Measurements from ENCODE around the gene SLC25A4.
"Not testable (repeated sequence)": the region's sequence is repeated elsewhere in the genome, so short reads cannot be mapped to it uniquely, and the experiment has no call there.

Gene SLC25A4

DNA sequence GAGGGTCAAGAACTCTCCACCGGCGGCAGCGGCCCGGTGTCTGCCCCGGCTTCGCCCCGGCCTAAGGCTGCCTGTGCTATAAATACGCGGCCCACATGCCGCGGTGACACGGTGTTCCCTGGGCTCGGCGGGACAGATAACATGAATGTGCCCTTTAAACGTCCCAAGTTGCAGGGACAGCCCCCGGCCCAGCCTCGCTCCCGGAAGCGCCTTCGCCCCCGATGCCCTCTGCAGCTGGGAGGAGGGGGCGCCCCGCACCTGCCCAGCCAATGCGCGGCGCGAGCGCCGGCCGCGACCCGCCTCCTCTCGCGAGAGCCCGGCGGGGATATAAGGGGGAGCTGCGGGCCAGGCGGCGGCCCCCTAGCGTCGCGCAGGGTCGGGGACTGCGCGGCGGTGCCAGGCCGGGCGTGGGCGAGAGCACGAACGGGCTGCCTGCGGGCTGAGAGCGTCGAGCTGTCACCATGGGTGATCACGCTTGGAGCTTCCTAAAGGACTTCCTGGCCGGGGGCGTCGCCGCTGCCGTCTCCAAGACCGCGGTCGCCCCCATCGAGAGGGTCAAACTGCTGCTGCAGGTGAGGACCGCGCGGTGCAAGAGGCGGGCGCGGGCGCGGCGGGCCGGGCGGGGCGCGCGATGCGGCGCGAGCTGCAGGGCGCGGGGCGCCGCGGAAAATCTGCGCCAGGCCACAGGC, at the start of gene SLC25A4:
TSS of gene SLC25A4 (plus strand) at position 355 of the 689 bp plus-strand sequence. CDS start at position 462, 107 bp downstream.
- DNase-seq: peak; percentile 6

DNA sequence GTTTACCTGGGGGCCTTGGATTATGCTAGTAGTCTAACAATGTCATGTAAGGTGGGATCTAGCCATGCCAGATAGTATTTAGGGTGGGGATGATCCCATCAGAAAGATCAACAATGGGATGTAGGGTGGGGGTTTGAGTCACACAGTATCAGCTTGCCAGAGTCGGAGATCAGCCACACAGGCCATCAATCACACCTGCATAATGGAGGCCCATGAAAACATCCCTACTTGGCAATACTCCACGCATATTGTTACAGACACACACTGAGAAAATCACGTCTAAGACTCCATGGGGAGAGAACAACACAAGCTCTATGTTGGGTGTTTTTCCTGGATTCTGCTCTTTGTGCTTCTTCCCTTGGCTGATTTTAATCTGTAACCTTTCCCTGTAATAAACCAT, 49.5 kb upstream of the SLC25A4 start:
- DNase-seq: no peak

DNA sequence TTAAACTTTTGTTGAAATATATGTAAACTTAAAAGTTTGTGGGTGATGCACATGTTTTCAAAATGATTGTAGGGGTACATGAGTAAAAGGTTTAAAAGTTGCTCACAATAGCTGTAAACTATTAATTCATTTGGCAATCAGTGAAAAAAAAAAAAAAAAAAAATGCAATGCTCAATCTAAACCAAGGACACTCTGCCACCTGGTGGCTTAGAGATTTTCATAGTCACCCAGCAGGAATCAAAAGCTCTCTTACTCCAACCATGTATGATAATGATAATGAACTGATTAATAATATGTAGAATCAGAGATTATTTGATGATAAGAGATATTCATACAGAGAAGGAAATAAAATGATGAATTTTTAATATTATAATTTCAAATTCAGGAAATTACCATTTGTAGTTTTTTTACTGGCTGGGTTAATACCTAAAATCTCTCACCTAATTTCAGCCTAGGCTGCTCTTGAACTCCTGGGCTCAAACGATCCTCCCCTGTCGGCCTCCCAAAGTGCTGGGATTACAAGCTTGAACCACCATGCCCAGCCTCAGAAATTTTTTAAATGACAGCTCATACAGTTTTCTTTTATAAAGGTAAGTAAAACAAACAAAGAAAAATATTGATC, 46.9 kb upstream of the SLC25A4 start:
- no peak for DNase-seq

DNA sequence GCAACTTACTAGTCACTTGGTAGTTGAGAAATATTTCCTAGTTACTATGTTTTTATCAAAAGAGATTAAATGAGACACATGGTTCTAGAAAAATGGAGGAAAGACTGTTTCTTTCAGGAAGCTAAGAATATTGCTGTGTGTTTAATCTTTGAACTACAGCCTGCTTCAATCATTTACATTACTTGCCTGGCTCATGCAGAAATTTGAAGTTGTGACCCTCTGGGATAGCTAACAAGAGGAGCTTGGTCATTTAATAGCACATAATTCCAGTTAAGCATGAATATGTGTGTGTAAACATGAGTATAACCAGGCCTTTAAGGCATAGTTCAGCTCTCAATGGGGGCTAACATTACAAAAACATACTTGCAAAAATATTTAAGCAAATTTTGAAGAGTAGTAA, 44.6 kb upstream of the SLC25A4 start:
- no peak for DNase-seq

GRCh38 chr4:185099024-185099682, 43.9 kb upstream of the SLC25A4 start:
- DNase-seq: no peak

- no peak for DNase-seq
These were observed 43.1 kb upstream of the SLC25A4 start for GRCh38 chr4:185099940-185100339.

DNA sequence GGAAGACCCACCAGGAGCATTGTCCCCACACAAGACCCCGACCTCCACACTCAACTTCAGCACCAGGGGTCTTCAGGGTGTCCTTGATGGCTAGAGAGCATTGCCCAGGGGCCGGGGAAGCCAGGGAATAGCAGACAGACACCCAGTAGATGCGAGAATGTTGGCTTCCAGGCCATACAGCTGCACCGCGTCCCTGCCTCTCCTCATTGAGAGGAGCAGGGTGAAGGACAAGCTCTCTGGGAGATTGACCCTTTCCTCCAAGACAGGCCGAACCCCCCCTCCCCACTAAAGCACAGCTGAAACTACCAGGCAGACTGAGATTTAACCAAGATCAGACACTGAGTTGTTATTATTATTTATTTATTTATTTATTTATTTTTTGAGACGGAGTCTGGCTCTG, 42.6 kb upstream of the SLC25A4 start:
- DNase-seq: no peak

DNA sequence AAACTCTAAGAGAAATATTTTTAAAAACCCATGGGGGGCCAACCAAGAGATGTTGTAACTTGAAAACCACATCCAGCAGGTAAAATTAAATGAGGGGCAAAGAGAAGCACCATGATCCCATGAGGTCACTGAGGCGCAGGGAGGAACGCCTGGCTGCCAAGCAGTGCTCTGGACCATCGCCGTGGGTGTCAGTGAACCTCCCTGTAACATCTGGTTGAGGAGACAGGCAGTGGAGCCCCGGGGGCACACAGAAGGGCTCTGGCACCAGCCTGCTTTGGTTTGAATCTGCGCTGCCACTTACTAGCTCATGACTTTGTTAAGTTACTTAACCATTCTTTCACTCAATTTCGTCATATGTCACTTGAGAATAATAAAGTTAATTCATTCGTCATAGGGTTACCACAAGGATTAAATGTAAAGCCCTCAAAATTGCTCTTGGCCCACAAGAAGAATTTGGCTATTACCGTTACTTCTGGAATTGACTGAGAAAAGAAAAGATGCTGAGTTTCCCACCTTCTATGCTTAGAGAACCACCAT, 41.6 kb upstream of the SLC25A4 start:
- no peak for DNase-seq

DNA sequence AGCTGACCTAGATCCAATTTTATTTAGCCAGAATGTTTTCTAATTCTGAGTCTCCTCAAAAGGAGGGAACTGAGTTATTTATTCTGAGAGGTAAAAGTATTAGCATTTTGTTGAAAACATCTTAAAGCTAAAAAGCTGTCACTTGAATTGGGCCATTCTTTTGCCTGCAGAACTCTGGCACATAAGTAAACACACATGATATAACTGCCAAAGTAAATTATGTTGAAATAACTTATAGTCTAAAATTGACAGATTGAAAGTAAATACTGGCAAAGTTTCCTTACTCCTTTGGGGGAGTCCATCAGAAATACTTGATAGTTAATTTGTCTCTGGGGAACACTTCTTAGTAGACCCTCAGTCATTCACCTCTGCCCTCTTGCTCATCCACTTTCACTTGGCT, 38.3 kb upstream of the SLC25A4 start:
- no peak for DNase-seq

DNA sequence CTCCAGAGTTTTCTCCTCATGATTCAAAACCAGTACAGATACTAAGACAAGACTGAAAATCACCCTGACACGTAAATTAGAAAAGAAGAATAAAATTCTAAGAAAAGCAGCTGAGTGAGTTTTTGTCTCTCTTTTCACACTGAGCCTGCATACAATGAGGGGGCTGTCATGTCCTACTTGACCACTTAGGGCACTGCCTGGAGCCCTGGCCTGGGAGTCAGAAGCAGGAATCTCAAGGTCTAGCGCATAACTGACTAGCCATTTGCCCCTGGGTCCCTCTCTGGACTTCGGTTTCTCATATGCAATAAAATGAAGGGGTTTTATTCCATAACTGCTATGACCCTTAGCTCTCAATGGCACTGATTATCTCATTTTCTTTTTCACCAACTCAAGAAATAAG, 36.7 kb upstream of the SLC25A4 start:
- no peak for DNase-seq

DNA sequence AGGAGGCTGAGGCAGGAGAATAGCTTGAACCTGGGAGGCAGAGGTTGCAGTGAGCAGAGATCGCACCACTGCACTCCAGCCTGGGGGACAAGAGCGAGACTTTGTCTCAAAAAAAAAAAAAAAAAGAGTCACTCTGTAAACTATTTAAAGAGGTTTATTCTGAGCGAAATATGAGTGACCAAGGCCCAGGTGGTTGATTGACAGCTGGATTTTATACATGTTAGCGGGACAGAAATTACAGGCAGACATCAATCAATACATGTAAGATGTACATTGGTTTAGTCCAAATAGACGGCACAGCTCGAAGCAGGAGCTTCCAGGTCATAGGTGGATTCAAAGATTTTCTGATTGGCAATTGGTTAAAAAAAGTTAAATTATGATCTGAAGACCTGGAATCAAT, 35.5 kb upstream of the SLC25A4 start:
- not testable (repeated sequence) for DNase-seq

DNA sequence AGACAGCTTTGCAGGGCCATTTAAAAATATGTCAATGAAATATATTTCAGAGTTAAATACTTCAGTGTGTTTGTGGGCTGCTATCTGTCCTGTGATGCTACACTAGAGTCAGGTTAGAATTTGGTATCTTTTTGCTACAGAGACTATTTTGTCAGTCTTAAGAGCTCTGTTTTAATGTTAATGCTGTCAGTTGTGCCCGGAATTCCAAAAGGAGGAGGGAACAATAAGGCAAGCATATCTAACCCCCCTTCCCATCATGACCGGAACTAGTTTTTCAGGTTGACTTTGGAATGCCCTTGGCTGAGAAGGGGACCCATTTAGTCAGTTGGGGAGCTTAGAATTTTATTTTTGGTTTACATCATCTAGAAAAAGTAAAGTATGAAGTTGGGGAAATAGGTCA, 34.9 kb upstream of the SLC25A4 start:
- no peak for DNase-seq

DNA sequence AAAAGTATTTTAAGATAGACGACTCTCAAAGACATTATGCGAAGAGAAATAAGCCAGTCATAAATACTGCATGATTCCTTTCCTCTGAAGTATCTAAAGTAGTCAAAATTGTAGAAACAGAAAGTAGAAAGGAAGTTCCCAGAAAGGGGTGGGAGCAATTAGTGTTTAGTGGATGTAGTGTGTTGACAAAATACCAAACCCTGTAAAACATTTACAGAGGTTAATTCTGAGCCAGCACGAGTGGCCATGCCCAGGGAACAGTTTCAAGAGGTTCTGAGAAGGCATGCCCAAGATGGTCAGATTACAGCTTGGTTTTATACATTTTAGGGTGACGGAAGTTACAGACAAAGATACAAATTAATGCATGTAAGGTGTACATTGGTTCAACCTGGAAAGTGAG, 34.4 kb upstream of the SLC25A4 start:
- DNase-seq: no peak

DNA sequence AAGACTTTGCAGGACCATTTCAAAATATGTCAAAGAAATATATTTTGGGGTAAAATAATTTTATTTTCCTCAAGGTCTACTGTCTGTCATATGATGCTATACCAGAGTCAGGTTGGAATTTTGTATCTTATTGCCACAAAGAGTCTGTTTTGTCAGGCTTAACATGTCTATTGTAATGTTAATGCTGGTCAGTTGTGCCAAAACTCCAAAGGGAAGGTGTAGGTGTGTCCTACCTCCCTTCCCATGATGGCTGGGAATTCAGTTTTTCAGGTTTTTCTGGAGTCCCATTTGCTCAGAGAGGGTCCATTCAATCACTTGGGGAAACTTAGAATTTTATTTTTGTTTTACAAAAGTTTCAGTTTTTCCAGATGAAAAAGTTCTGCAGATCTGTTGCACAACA, 33.3 kb upstream of the SLC25A4 start:
- DNase-seq: no peak

GRCh38 chr4:185110375-185110823, 32.7 kb upstream of the SLC25A4 start:
- no peak for DNase-seq

DNA sequence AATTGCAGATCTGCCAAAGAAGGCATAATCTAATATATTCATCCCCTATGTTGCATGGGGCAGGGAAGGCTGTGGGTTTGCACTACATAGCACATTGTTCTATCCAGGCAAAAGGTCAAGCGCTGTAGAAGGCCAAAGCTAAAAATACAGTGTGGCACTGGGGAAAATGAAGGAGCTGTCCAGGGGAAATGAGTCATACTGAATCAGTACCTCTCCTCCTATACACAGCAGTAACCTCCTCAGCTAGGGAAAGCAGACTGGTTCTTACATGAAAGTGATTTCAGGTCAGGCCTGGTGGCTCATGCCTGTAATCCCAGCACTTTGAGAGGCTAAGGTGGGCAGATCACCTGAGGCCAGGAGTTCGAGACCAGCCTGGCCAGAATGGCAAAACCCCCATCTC, 31.0 kb upstream of the SLC25A4 start:
- DNase-seq: no peak

DNA sequence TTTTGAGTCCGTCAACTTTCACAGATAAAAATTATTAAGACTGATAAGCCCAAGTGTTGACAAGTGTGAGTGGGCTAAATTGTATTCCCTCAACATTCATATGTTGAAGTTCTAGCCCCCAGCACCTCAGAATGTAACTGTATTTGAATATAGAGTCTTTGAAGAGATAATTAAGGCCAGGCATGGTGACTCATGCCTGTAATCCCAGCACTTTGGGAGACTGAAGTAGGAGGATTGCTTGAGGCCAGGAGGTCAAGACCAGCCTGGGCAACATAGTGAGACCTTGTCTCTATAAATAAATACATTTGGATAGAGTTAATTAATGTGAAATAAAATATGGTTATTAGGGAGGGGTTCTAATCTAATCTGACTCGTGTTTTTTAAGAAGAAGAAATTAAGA, 29.7 kb upstream of the SLC25A4 start:
- DNase-seq: no peak

GRCh38 chr4:185115827-185116232, 27.2 kb upstream of the SLC25A4 start:
- no peak for DNase-seq

DNA sequence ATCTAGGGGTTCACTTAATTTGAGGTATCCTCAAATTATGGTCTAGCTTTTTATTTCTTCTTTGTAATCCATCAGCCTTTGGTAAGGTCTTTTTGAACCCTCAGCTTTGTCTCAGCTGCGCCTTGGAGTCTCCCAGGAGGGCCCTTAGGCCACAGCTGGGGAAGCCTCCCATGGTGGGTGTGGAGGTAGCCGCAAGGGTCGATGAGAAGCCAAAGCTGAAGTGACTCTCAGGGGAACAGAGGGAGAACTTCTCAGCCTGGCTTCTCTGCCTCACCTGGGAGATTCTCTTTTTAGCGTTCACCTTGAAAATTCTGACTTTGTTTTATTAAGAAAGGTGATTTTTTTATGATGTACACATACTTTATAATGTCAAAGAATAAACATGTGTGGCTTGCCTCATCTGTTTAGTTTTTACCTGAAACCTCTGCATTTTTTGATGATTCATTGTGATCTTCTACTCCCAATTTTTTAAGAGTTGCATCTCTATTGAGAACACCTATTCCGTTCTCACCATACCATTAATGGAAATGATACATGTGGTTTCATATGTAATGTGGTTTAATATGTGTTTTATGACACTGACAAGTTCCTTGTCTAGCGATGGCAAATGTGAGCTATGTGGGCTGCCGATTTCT, 25.6 kb upstream of the SLC25A4 start:
- no peak for DNase-seq

- no peak for DNase-seq
These were observed 24.2 kb upstream of the SLC25A4 start for GRCh38 chr4:185118876-185119275.

GRCh38 chr4:185119467-185119866, 23.6 kb upstream of the SLC25A4 start:
- not testable (repeated sequence) for DNase-seq

DNA sequence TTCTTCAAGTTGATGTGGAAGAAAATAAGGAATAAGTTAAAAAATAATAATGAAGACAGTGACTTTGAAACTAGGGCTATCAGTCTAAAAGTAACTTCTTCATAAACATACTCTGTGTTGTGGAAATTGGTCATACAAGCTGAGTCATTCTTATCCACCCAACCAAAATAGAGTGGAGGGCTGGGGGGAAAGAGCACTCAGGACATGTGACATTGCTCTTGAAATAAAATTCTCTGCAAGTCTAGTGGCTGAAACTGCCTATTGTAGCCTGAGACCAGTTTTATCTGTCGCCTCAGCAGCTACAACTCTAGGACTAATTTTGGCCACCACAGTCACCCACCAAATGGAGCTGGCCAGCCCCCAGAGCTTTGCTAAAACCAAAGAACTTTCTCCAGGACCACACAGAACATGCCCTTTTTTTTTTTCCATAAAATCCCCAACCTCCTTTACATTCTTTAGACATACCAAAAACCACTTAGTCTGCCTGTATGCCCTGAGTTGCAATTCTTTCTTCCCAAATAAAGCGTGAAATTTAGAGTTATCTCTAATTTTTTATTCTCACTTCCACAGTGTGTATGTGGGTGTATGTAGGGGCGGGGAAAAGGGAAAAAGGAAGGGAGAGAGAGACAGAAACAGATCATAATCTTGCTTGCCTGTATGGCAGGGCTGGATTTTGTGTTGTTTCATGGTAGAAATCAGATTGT, 23.0 kb upstream of the SLC25A4 start:
- DNase-seq: no peak

GRCh38 chr4:185120631-185120946, 22.5 kb upstream of the SLC25A4 start:
- DNase-seq: no peak
